GM12873 (cell line): ENCODE data around the gene UTP14A.

Experiments
- TF ChIP-seq, protein P1 (sequence below): IDR thresholded peaks from 2 replicates; pipeline ENCODE4 v1.5.1; 2012; ENCODE audit warnings: low read depth, mild to moderate bottlenecking, moderate library complexity, low read length, control low read depth; ENCODE audit not compliant: insufficient read depth; ENCODE audit errors: missing control alignments

UTP14A gene

DNA sequence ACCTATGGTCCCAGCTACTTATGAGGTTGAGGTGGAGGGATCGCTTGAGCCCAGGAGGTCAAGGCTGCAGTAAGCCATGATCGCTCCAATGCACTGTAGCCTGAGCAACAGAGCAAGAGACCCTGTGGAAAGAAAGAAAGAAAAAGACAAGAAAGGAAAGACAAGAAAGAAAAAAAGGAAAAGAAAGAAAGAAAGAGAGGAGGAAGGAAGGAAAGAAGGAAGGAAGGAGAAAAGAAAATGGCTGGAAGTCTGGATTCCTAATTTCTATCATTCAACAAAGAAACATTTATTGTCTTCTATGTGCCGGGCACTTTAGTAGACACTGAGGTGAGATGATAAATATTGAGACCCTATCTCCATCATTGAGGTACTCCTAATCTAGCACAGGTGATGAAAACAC is 49.7 kb downstream of the UTP14A start:
- TF ChIP-seq, protein P1, sequence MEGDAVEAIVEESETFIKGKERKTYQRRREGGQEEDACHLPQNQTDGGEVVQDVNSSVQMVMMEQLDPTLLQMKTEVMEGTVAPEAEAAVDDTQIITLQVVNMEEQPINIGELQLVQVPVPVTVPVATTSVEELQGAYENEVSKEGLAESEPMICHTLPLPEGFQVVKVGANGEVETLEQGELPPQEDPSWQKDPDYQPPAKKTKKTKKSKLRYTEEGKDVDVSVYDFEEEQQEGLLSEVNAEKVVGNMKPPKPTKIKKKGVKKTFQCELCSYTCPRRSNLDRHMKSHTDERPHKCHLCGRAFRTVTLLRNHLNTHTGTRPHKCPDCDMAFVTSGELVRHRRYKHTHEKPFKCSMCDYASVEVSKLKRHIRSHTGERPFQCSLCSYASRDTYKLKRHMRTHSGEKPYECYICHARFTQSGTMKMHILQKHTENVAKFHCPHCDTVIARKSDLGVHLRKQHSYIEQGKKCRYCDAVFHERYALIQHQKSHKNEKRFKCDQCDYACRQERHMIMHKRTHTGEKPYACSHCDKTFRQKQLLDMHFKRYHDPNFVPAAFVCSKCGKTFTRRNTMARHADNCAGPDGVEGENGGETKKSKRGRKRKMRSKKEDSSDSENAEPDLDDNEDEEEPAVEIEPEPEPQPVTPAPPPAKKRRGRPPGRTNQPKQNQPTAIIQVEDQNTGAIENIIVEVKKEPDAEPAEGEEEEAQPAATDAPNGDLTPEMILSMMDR: no peak

DNA sequence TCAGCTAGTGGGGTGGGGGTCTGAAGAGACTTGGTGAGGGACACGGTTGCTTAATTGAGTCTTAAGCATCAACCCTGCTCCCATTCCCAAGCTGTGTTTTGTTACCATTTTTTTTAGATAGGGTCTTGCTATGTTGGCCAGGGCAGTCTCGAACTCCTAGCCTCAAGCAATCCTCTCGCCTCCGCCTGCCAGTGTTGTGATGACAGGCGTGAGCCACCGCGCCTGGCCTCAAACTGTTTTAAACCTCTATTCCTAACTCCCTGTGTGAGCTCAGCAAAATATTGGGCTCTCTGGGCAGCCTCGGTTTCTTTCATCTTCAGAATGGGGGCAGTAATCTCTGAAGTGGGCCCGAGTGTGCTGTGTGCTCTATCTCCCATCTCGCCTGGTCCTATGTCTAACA is 50.2 kb downstream of the UTP14A start:
- TF ChIP-seq, protein P1: no peak

DNA sequence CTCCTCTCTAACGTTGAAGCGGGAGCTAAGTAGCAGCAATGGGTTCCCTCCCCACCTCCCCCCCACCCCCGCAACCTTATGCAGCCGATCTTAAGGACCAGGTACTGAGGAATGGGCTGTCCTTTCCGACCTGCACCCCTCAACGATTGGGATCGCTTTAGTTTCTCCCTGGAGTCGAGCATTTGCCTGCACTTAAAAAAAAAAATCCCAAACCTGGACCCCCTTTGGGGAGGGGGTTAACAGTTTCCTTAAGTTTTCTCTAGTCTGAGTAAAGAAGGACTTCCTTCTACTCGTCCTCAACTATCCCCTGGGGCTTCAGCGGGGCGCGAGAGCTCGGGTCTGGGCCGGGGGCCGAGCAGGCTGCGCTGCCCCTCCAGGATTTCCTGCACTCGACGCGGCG is 50.8 kb downstream of the UTP14A start:
- TF ChIP-seq, protein P1: no peak

DNA sequence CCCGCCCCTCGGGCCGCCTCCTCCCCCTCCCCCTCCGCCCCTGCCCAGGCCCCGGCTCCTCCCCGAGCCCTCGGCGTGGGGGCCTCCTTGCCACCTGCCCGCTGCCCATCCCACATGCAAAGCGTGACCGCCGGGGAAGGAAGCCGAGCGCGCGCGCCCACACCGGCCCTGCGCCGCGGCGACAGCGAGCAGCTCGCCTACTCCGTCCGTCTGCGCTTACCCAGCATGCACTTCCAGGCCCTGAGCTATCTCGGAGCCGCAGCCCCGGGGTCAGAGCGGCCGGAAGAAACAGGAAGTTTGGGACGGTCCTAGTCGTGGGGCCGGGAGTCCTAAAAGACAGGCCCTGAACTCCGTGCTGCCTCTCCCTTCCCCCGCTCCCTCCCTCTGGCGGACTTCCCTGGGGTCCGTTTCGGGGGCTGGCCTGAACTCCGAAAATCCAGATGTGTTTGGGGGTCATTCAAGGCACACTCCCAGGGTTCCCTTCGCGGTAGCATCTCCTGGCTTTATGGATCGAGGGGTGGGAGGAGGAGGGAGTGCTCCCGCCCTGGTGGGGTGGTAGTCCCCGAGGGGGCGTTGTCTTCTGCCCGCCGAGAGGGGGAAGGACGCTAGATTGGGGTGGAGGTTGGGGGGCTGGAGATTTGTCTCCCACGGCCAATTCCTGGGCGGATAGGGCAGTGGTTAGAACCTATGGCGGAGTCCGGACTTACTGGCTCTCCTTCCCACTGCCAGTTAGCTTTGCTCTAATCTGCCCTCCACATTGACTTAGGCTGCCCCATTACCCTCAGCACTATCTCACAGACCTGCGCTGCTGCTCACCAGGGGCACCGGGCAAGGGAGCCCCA is 51.5 kb downstream of the UTP14A start:
- TF ChIP-seq, protein P1: no peak

DNA sequence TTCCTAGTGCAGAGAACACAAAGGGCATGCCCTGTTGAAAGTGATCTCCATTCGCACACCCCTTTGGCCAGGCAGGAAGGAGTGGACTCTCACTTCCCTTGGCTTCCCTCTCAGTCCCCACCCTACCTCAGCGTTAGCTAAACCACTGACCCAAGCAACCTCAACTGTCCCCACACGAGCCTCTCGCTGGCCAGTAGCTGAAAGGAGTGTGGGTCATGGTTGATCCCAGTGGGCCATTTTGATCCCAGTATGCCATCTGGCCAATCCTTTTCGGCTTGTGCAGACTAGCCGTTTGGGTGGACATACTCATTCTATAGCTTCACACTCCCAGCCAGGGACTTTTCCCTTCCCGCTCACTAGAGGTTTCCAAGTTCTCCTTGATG is 52.1 kb downstream of the UTP14A start:
- TF ChIP-seq, protein P1: no peak

DNA sequence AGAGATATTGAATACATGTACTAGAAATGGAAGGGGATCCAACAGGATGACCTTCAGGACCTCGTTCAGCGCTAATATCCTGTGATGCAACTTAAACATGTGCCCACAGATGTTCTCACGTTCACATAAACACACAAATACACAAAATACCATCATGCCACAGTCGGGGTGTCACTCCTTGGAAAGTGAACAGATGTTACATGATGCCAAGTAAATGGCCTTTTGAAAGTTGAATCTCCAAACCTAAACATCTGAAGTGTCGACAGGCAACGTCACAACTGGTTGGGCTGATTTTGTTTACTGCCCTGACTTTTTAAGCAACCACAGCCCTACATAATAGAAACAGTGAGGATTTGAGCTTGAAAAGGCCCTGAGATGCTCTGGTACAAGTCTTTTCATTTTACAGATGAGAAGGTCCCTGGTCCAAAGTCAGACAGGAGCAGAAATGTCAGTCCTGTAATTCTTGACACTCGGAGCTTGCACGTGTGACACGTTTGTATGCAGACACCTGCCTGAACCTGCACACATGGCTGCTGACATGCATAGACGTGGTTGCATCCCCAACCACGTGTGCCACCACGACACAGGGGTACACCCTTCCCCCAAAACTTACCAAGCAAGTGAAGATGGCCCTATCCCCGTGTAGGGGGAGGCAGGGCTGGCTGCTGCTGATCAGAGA is 53.0 kb downstream of the UTP14A start:
- TF ChIP-seq, protein P1: no peak

DNA sequence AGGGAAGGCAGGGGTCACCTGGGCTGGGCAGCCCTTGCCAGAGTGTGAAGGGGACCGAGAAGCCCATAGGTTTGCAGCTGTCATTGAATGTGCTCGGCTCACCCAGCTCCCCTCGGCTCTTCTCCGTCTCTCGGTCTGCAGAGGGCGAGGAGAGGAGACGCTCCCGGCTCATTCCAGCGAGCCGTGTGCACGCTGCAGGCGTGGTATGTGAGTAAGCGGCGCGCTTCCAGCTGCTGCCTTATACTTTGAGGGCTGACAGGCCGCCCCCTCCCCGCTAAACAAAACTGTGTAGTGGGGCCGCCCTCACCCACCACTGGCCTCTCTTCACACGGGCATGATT is 53.5 kb downstream of the UTP14A start:
- TF ChIP-seq, protein P1: no peak
